Renal pelvis (tissue), 12 donors: ENCODE results near the gene CDK13. TPM values are rescaled to one million over a fixed set of nuclear protein-coding genes. Genes with fewer than 3 reads are reported as not detected.
A peak's percentile ranks its signal among the peaks of the same experiment; 100 is the strongest.
"Not testable (repeated sequence)": the region's sequence is repeated elsewhere in the genome, so short reads cannot be mapped to it uniquely, and the experiment has no call there.

ENCODE experiments used
- DNase-seq: peaks from one replicate; pipeline ENCODE4 v3.0.0-alpha.2; 2013
- long read RNA-seq, 16 experiments: transcript quantifications; one replicate each; lab custom pipeline, GENCODE V29; 2026
- polyA plus RNA-seq, 3 donors: library from polyadenylated mRNA; unstranded; fragments of 120-200 nt; gene quantifications; one replicate each; pipeline ENCODE4 v1.2.1, GENCODE V29; 2013; ENCODE audit not compliant: insufficient read length in 3 of 3

CDK13 gene
- polyA plus RNA-seq, result 10 to 100 TPM; 51.1 to 76.4 (median 65.6) TPM
- long read RNA-seq, donor 1, partial matches to known transcripts, result 200 of 207 reads
- long read RNA-seq, donor 1, other reads (novel, unspliced or antisense), result 0 of 207 reads
- long read RNA-seq, donor 2, partial matches to known transcripts, result 0 of 6 reads
- long read RNA-seq, donor 2, other reads (novel, unspliced or antisense), result 0 of 6 reads
- long read RNA-seq, donor 3, full-length matches to known transcripts, result 3 of 10 reads
- long read RNA-seq, donor 3, partial matches to known transcripts, result 7 of 10 reads
- long read RNA-seq, donor 3, other reads (novel, unspliced or antisense), result 0 of 10 reads
- long read RNA-seq, donor 4, partial matches to known transcripts, result 203 of 208 reads
- long read RNA-seq, donor 4, other reads (novel, unspliced or antisense), result 0 of 208 reads
- long read RNA-seq, donor 5, full-length matches to known transcripts, result 3 of 3 reads
- long read RNA-seq, donor 5, partial matches to known transcripts, result 0 of 3 reads
- long read RNA-seq, donor 5, other reads (novel, unspliced or antisense), result 0 of 3 reads
- long read RNA-seq, donor 6, full-length matches to known transcripts, result 8 of 13 reads
- long read RNA-seq, donor 6, partial matches to known transcripts, result 5 of 13 reads
- long read RNA-seq, donor 6, other reads (novel, unspliced or antisense), result 0 of 13 reads
- long read RNA-seq, donor 7, full-length matches to known transcripts, result 11 of 11 reads
- long read RNA-seq, donor 7, partial matches to known transcripts, result 0 of 11 reads
- long read RNA-seq, donor 7, other reads (novel, unspliced or antisense), result 0 of 11 reads
- long read RNA-seq, donor 8, full-length matches to known transcripts, result 7 of 12 reads
- long read RNA-seq, donor 8, partial matches to known transcripts, result 5 of 12 reads
- long read RNA-seq, donor 8, other reads (novel, unspliced or antisense), result 0 of 12 reads
- long read RNA-seq, donor 9, full-length matches to known transcripts, result 12 of 12 reads
- long read RNA-seq, donor 9, partial matches to known transcripts, result 0 of 12 reads
- long read RNA-seq, donor 9, other reads (novel, unspliced or antisense), result 0 of 12 reads
- long read RNA-seq, donor 10, partial matches to known transcripts, result 0 of 9 reads
- long read RNA-seq, donor 10, other reads (novel, unspliced or antisense), result 0 of 9 reads
- long read RNA-seq, donor 11, full-length matches to known transcripts, result 9 of 98 reads
- long read RNA-seq, donor 11, partial matches to known transcripts, result 0 of 98 reads
- long read RNA-seq, donor 11, other reads (novel, unspliced or antisense), result 89 of 98 reads
- long read RNA-seq, donor 12, full-length matches to known transcripts, result 16 of 16 reads
- long read RNA-seq, donor 12, partial matches to known transcripts, result 0 of 16 reads
- long read RNA-seq, donor 12, other reads (novel, unspliced or antisense), result 0 of 16 reads
- long read RNA-seq, donor 13, full-length matches to known transcripts, result 4 of 9 reads
- long read RNA-seq, donor 13, partial matches to known transcripts, result 5 of 9 reads
- long read RNA-seq, donor 13, other reads (novel, unspliced or antisense), result 0 of 9 reads
- long read RNA-seq, donor 14, full-length matches to known transcripts, result 14 of 178 reads
- long read RNA-seq, donor 14, partial matches to known transcripts, result 164 of 178 reads
- long read RNA-seq, donor 14, other reads (novel, unspliced or antisense), result 0 of 178 reads
- long read RNA-seq, donor 15, full-length matches to known transcripts, result 9 of 284 reads
- long read RNA-seq, donor 15, partial matches to known transcripts, result 12 of 284 reads
- long read RNA-seq, donor 15, other reads (novel, unspliced or antisense), result 263 of 284 reads
- long read RNA-seq, donor 16, full-length matches to known transcripts, result 5 of 10 reads
- long read RNA-seq, donor 16, partial matches to known transcripts, result 5 of 10 reads
- long read RNA-seq, donor 16, other reads (novel, unspliced or antisense), result 0 of 10 reads

DNA sequence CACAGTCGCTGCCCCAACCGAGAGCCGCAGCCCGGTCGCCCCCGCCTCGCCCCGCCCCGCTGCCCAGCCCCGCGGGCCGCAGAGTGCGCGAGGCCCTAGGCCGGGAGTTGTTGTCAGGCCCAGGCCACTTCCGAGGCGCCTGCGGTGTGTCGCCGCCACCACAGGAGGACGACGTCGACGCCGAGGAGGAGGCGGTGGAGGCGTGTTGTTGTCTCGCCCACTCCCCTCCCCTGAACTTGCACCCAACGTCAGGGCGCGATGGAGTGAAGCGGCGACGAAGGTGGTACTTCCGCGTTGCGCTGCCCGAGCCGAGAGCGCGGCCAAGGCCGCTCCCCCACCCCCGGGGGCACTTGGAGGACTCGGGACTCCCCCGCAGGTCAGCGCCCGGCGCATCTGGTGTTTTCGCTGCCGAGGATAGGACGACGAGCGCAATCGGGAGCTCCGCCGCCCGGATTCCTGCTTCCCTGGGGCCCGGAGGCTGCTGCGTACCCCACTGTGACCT, at the start of gene CDK13:
Gene CDK13 (plus strand): TSS at position 286 of the 502 bp plus-strand sequence. CDS start 386 bp downstream, outside the sequence.
- peak; percentile 81 for DNase-seq

- no peak for DNase-seq
Observed at GRCh38 chr7:39904077-39904486, 46.0 kb upstream of the CDK13 start.

DNA sequence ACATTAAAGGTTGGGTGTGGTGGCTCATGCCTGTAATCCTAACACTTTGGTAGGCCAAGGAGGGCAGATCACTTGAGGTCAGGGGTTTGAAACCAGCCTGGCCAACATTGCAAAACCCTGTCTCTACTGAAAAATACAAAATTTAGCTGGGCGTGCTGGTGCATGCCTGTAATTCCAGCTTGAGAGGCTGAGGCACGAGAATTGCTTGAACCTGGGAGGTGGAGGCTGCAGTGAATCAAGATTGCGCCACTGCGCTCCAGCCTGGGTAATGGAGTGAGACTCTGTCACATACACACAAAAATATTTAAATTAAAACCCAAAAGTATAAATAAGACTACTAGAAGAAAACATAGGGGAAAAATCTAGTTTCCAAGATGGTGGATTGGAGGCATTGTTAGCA, 41.9 kb upstream of the CDK13 start:
- DNase-seq, result no peak

DNA sequence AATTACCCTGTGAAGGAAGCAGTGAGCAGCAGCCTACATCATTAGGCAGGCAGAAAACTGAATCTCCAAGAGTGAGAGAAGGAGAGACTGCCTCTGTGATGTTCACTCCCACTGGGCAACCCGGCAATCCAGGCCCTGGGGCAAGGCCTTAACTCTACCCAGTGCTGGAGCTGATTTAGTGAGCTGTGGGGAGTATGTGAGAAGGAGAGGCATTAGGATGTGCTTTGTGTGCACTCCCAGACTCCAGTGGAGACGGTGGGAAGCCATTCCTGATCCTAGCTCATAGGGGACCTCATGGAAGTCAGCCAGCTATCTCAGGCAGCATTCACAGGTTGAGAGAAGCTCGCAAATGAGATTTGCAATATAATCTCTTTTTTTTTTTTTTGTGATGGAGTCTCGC, 41.1 kb upstream of the CDK13 start:
- DNase-seq, result no peak

- DNase-seq, result no peak
Observed at GRCh38 chr7:39909526-39909925, 40.5 kb upstream of the CDK13 start.

DNA sequence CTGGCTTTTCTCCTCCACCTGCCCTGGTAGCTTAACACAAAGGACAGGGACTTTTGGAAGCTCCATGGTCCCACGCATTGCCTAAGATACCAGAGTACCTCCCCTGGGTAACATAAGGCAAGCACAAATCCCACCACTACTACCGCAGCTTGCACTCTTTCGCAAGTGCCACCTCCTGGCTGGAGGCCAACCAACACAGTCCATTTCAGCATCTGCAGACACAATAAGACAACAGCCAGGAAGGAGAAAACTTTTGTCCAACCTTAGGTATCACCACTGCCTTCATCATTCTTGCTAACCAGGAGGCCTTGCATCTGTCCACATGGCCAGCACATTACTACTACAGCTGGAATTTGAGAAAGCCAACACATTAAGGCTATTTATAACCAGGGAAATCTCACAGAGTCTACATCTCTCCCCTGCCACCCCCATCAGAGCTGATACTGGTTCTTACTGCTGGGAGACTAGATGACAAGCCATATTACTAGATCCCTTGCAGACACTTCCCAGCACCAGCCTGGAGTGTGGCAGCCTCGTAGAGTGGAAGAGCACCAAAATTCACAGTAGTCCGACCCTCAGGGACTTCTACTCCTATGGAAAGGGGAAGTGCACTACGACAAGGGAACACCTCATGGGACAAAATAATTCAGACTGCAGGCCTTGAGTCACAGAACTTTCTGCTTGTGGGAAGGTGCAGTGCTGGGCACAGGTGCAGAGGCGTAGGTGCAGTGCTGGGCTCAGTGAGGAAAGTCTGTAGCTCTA, 39.8 kb upstream of the CDK13 start:
- DNase-seq, result no peak

DNA sequence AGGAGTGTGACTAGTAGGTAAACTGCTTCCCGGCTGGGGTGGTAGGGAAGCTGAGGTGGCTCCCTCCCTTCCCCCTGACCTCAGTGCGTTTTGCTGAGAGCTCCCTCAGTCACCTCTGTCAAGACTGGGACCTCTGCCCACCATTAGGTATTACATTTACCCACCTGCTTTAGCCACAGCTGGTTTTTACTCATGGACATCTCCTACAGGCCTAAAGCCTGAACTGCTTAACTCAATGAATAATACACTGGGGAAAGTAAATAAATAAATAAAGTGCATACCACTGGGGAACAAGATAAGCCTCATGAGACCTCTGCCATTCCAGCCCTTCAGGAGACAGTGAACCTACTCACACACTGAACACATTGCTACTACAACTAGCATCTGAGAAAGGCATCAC, 38.9 kb upstream of the CDK13 start:
- no peak for DNase-seq

DNA sequence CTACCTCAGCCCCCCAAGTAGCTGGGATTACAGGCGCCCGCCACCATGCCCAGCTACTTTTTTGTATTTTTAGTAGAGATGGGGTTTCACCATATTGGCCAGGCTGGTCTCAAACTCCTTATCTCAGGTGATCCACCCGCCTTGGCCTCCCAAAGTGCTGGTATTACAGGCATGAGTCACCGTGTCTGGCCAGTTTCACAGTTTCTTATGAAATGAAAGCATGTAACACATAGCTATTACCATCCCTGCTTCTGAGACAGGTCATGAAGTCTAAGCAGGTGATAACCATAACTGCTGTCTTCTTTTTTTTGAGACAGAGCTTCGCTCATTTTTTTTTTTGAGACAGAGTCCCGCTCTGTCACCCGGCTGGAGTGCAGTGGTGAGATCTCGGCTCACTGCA, 34.2 kb upstream of the CDK13 start:
- DNase-seq, result not testable (repeated sequence)

GRCh38 chr7:39919646-39920045, 30.4 kb upstream of the CDK13 start:
- no peak for DNase-seq

DNA sequence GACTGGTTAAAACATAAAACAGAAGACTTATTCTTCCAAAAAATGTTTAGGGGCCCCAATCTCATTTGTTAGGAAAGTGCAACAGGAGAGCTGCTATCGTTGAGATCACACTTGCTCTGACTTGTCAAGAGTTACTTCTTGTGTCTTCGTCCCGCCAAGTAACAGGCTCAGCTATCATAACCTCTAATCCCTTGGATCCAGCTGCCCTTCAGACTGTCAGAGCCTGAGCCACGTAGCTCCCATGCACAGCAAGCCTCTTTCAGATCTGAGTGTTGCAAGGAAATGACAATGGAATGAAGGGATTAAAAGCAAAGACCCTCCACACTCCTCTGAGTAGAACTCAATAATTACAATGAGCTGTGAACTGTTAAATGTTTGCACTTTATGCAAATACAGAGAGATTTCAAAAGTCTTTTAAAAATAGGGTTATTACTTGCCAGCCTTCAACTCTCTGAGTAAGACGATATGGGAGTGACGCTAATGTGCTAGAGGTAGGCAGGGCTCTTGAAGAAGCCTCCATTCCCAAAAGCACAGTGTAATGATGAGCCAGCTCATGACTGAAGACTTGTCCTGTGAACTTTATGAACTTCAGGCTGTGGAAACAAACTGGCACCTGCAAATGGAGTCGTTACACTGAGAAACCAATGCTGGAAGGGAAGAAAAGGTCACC, 28.4 kb upstream of the CDK13 start:
- DNase-seq, result no peak

GRCh38 chr7:39922580-39922979, 27.5 kb upstream of the CDK13 start:
- DNase-seq, result no peak

DNA sequence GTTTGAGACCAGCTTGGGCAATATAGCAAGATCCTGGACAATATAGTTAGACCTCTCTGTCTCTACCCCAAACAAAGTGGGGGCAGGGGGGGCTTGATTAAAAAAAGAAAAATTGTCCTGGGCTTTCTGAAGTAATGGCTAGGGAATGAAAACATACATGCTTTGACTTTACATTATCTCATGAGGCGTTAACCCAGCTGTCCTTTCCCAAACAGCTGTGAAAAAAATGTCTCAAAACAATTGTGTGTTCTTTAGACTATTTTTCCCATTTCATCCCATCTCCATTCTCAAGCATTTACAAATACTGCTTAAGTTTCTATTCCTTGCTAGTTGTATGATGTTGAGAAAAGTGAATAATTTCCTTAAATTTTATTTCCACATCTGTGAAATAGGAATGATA, 27.0 kb upstream of the CDK13 start:
- no peak for DNase-seq

DNA sequence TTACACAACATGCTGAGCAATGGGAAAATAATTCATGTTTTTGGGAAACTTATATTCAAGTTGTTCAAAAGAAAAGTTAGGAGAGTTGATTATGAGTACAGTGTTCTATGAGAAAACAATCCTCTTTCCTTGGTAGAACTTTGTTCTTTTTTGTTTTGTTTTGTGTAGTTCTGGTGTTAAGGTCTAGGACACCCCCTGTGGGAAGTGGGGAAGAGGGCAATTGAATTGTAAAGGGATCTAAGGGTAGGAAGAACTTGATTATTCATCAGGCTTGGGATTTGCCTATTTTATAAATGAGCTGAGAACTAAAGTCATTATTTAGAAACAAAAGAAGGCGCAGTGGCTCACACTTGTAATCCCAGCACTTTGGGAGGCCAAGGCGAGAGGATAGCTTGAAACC, 25.9 kb upstream of the CDK13 start:
- no peak for DNase-seq

GRCh38 chr7:39926111-39926510, 23.9 kb upstream of the CDK13 start:
- DNase-seq, result no peak

DNA sequence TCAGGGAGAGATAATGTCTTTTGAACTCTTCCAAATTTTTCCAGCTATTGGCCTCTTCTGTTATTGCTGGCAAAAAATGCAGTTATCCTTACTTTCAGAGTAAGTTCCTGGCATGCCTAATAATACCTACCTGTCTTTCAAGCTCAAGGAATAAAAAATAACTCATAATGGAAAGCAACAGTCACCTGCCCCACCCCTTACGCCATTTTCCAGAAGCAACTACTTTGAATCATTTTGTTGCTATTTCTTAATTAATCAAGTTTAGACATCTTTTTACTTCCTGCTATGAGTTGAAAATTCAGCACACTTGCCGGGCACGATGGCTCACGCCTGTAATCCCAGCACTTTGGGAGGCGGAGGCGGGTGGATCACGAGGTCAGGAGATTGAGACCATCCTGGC, 23.0 kb upstream of the CDK13 start:
- no peak for DNase-seq

DNA sequence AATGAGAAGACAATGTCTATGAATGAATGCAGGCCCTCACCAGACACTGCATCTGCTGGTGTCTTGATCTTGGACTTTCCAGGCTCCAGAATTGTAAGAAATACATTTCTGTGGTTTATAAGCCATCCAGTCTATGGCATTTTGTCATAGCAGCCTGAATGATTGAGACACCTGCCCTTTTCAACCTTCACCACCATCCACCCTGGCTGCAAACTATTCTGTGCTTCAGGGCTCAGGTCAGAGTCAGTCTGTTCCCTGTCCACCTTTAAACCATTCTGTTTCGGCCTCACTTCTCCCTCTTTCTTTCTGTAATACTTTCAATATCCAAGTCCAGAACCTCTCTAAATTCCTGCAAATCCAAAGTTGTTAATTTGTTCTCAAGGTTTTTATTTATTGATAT, 15.9 kb upstream of the CDK13 start:
- no peak for DNase-seq

DNA sequence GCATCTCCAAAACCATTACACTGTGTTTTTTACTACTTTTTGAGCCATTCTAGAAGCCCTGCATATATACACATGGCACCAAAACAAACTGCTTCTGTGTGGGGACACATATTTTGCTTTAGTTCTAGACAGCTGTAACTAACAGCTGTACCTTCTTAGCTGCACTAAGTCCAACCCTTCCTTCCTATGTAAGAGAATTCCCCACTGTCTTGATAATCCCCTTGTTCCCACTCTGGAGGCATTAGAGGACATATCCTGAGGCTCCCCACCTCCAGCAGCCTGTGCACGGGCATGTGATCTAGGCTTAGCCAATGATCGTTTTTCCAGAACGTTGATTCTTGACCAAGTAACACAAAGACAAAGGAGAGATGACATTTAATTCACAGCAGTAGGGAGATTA, 13.3 kb upstream of the CDK13 start:
- DNase-seq, result no peak

DNA sequence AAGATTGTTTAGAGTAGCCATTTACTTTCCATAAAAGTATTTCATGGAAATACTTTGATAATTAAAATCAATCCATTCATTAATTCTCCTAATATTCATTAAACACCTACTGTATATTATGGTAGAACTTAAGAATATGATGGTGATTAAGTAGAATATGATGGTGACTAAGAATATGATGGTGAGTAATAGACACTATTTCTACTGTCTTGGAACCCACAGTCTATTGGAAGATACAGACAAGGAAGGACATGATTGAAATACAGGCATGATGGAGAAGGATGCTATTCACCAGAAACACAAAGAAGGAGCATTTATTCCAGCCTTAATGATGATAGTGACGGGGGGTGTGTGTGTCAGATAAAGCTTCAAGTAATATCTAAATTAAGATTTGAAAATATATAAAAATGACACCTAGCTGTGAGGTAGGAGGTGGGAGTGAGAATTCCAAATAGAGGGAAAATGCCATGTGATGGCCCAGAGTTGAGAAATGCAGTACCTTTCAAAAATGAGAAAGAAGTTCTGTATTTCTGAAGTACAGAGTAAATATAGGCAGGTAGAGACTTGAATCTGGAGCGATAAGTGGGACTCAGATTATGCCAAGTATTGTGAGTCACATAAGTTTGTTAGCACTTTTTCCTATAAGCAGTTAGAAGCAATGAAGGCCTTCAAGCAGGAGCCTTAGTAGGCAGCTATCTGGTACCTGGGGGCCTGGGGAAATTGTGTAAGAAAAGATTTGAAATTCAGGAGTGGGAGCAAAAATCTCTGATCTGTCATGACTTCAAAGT, 12.5 kb upstream of the CDK13 start:
- DNase-seq, result no peak
